Neuronal stem cell (in vitro differentiated cells): ENCODE results near the gene TNIK.
A peak's percentile ranks its signal among the peaks of the same experiment; 100 is the strongest.

Experiments
- DNase-seq: peaks from one replicate; pipeline ENCODE4 v3.0.0-alpha.2; 2013; ENCODE audit warnings: low spot score
- H2AFZ ChIP-seq: one replicate; pipeline ENCODE4 v1.6.1; 2013; ENCODE audit warnings: mild to moderate bottlenecking, low read length, inconsistent platforms
- H2AK5ac ChIP-seq: 2 replicates; pipeline ENCODE4 v1.6.1; 2013; ENCODE audit warnings: low read depth, mild to moderate bottlenecking, inconsistent platforms, low read length, moderate library complexity, mixed read lengths
- H2BK120ac ChIP-seq: 2 replicates; pipeline ENCODE4 v1.6.1; 2013; ENCODE audit warnings: low read depth, mild to moderate bottlenecking, inconsistent platforms, low read length, moderate library complexity, mixed read lengths
- H2BK12ac ChIP-seq: one replicate; pipeline ENCODE4 v1.6.1; 2013; ENCODE audit warnings: low read length, inconsistent platforms
- H2BK15ac ChIP-seq: 2 replicates; pipeline ENCODE4 v1.6.1; 2013; ENCODE audit warnings: mild to moderate bottlenecking, low read length, inconsistent platforms, mixed read lengths
- H2BK5ac ChIP-seq: one replicate; pipeline ENCODE4 v1.6.1; 2013; ENCODE audit warnings: inconsistent platforms, mild to moderate bottlenecking, low read length, moderate library complexity
- H3K14ac ChIP-seq: one replicate; pipeline ENCODE4 v1.6.1; 2013; ENCODE audit warnings: low read length, inconsistent platforms
- H3K18ac ChIP-seq: 2 replicates; pipeline ENCODE4 v1.6.1; 2013; ENCODE audit warnings: low read length, inconsistent platforms
- H3K23ac ChIP-seq: 2 replicates; pipeline ENCODE4 v1.6.1; 2013; ENCODE audit warnings: low read depth, mild to moderate bottlenecking, mixed read lengths, low read length, inconsistent platforms; ENCODE audit not compliant: poor library complexity
- H3K27ac ChIP-seq: replicated peaks from 3 replicates; pipeline ENCODE4 v1.5.1; 2013; ENCODE audit warnings: low read length, inconsistent platforms
- H3K27me3 ChIP-seq, 3 experiments: 2 replicates each; pipeline ENCODE4 v1.6.1; 2013; ENCODE audit warnings: low read length in 3 of 3, mild to moderate bottlenecking in 2 of 3, inconsistent platforms in 1 of 3, low read depth in 1 of 3, mixed read lengths in 1 of 3, moderate library complexity in 1 of 3; ENCODE audit not compliant: control insufficient read depth in 3 of 3, insufficient read depth in 3 of 3
- H3K36me3 ChIP-seq, 2 donors: replicated peaks in 1 of 2; 2 replicates each; pipeline ENCODE4 v1.6.1; 2013; ENCODE audit warnings: low read length in 2 of 2; ENCODE audit not compliant: control insufficient read depth in 2 of 2, insufficient read depth in 2 of 2
- H3K4ac ChIP-seq: 2 replicates; pipeline ENCODE4 v1.6.1; 2013; ENCODE audit warnings: inconsistent platforms, mild to moderate bottlenecking, low read length, moderate library complexity
- H3K4me1 ChIP-seq, 2 donors: 1 replicate in 1 of 2; 2 replicates in 1 of 2; pipeline ENCODE4 v1.6.1; 2013; ENCODE audit warnings: low read length in 2 of 2, low read depth in 1 of 2; ENCODE audit not compliant: control insufficient read depth in 2 of 2, insufficient read depth in 1 of 2
- H3K4me2 ChIP-seq: one replicate; pipeline ENCODE4 v1.6.1; 2013; ENCODE audit warnings: mild to moderate bottlenecking, low read length, inconsistent platforms; ENCODE audit not compliant: insufficient read depth, poor library complexity, severe bottlenecking
- H3K4me3 ChIP-seq, 2 donors: 2 replicates each; pipeline ENCODE4 v1.5.1; 2013; ENCODE audit warnings: low read length in 2 of 2, mild to moderate bottlenecking in 2 of 2, inconsistent platforms in 1 of 2, moderate library complexity in 1 of 2
- H3K79me1 ChIP-seq: one replicate; pipeline ENCODE4 v1.6.1; 2013; ENCODE audit warnings: low read depth, mild to moderate bottlenecking, inconsistent platforms, low read length, moderate library complexity
- H3K9ac ChIP-seq: one replicate; pipeline ENCODE4 v1.6.1; 2013; ENCODE audit warnings: mild to moderate bottlenecking, low read depth, low read length, inconsistent platforms; ENCODE audit not compliant: poor library complexity
- H3K9me3 ChIP-seq, 2 donors: replicated peaks in 1 of 2; 2 replicates each; pipeline versions ENCODE3 to v1.6.1; 2013; ENCODE audit warnings: low read length in 2 of 2, mild to moderate bottlenecking in 2 of 2, inconsistent platforms in 1 of 2, low read depth in 1 of 2, mixed read lengths in 1 of 2, moderate library complexity in 1 of 2; ENCODE audit not compliant: control insufficient read depth in 2 of 2, insufficient read depth in 1 of 2
- H4K8ac ChIP-seq: one replicate; pipeline ENCODE4 v1.6.1; 2013; ENCODE audit warnings: low read depth, mild to moderate bottlenecking, inconsistent platforms, low read length, moderate library complexity
- H4K91ac ChIP-seq: one replicate; pipeline ENCODE4 v1.6.1; 2013; ENCODE audit warnings: low read length, low read depth, mild to moderate bottlenecking, inconsistent platforms; ENCODE audit not compliant: poor library complexity
- WGBS, 2 donors: extraction: QIAGEN DNeasy Blood & Tissue Kit; methylation state at CpG; one replicate each; pipeline ENCODE4 v1.1.7; 2013; ENCODE audit warnings: missing lambda C conversion rate in 2 of 2, mixed read lengths in 1 of 2; ENCODE audit not compliant: insufficient read length in 2 of 2, insufficient replicate concordance in 1 of 2; ENCODE audit errors: extremely low coverage in 2 of 2; 5-methylcytosine and 5-hydroxymethylcytosine counted together

The TNIK gene

DNA sequence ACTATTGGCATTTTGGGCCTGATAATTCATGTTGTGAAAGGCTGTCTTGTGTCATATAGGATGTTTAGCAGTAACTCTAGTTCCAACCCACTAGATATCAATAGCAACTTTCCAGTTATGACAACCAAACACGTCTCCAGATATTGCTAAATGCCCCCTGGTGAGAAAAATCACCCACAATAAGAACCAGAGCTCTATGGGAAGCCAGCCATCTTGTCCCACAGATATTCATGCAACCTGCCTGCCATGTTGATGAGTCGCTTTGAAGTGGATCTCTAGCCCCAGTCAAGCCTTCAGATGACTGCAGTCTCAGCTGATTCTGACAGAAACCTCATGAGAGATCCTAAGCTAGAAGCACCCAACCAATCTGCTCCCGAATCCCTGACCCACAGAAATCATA lies 5.6 kb upstream of the TNIK start:
- Histone ChIP-seq H2AFZ (no peak overlapping the region), H2AK5ac (no peak overlapping the region), H3K27me3 (peaks cover 0 to 12% (median 0%) of the 10 kb centered on the region in 3 experiments), H3K79me1 (no peaks in the 10 kb centered on the region), H3K4me3 (no peak overlapping the region), H2BK15ac (no peak overlapping the region), H3K4ac (no peak overlapping the region), H4K8ac (no peak overlapping the region), H2BK12ac (no peak overlapping the region), H3K36me3 (no peaks in the 10 kb centered on the region), H3K27ac (no peak overlapping the region), H3K18ac (no peak overlapping the region), H3K9me3 (peaks cover 0 to 9% of the 10 kb centered on the region in 2 donors), H3K14ac (no peak overlapping the region), H2BK120ac (no peak overlapping the region), H3K23ac (no peak overlapping the region), H3K4me1 (peaks cover 0 to 8% of the 10 kb centered on the region in 2 donors), H2BK5ac (no peak overlapping the region), H3K4me2 (no peak overlapping the region), H4K91ac (no peak overlapping the region), H3K9ac (no peak overlapping the region)
- no peak for DNase-seq
- WGBS, 2 donors: no CpG with 5 or more reads among the region's 3 CpGs

DNA sequence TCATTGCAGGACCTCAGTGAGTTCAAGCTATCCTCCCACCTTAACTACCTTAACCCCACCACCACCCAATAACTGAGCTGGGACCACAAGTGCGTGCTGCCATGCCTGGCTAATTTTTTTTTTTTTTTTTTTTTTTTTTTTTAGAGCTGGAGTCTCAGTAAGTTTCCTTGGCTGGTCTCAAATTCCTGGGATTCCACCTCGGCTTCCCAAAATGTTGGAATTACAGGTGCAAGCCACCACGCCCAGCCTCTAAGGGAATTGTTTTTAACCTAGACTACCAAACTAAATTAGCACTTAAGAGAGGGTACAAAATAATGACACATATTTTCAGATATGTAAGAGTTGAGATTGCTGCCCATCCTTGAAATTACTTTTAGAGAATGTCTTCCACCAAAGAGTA lies 4.3 kb upstream of the TNIK start:
- Histone ChIP-seq H2BK120ac (no peak overlapping the region), H3K79me1 (no peaks in the 10 kb centered on the region)

DNA sequence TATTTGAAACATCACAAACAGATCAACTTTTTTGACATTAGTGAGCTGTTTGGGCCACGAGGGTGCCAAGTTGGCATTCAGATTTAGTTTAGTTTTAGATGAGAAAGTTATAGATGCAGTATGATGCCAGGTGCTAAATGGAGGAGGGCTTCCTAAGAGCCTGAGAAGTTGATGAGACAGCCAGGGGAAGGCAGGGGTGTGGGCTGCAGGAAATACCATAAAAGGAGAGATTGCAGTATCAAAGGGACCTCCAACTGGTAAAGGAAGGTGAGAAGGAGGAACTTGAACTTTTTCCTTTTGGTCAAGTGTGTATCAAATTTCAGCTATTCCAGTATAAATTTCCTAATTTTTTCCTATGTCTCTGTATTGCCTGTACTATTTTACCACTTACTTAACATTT lies 2.0 kb upstream of the TNIK start:
- H2BK15ac ChIP-seq: no peak overlapping the region
- no peak overlapping the region for H2BK12ac ChIP-seq
- no peak overlapping the region for H4K8ac ChIP-seq
- H3K9ac ChIP-seq: no peak overlapping the region
- H3K36me3 ChIP-seq: no peaks in the 10 kb centered on the region
- peak overlapping the region in 1 of 2 donors; percentile 82 for H3K4me3 ChIP-seq
- WGBS, 2 donors: no CpG with 5 or more reads among the region's 1 CpG
- no peak overlapping the region for H3K18ac ChIP-seq
- no peak overlapping the region for H3K14ac ChIP-seq
- H2BK5ac ChIP-seq: no peak overlapping the region
- no peak overlapping the region for H3K23ac ChIP-seq
- no peak overlapping the region for H2AK5ac ChIP-seq
- no peak overlapping the region for H2BK120ac ChIP-seq
- H3K27ac ChIP-seq: no peak overlapping the region
- H2AFZ ChIP-seq: no peak overlapping the region
- peaks cover 6 to 11% of the 10 kb centered on the region in 2 donors for H3K4me1 ChIP-seq
- no peak overlapping the region for H3K4me2 ChIP-seq
- peaks cover 0 to 32% (median 0%) of the 10 kb centered on the region in 3 experiments for H3K27me3 ChIP-seq
- no peak overlapping the region for H4K91ac ChIP-seq
- H3K4ac ChIP-seq: no peak overlapping the region
- no peak for DNase-seq
- peaks cover 0 to 9% of the 10 kb centered on the region in 2 donors for H3K9me3 ChIP-seq
- H3K79me1 ChIP-seq: no peaks in the 10 kb centered on the region

More for the DNA sequence above, 4.3 kb upstream of the TNIK start:
- H3K18ac ChIP-seq: no peak overlapping the region
- no peak overlapping the region for H3K14ac ChIP-seq
- no peak overlapping the region for H2BK12ac ChIP-seq
- no peak overlapping the region for H2BK5ac ChIP-seq
- no peak overlapping the region for H3K9ac ChIP-seq
- no CpG with 5 or more reads among the region's 3 CpGs for WGBS, 2 donors
- no peak overlapping the region for H3K4me2 ChIP-seq
- H4K91ac ChIP-seq: no peak overlapping the region
- H3K9me3 ChIP-seq: peaks cover 0 to 9% of the 10 kb centered on the region in 2 donors
- H3K4ac ChIP-seq: no peak overlapping the region
- H2BK15ac ChIP-seq: no peak overlapping the region
- peaks cover 0 to 16% (median 0%) of the 10 kb centered on the region in 3 experiments for H3K27me3 ChIP-seq
- no peak overlapping the region for H3K27ac ChIP-seq
- H2AFZ ChIP-seq: no peak overlapping the region
- DNase-seq: no peak
- no peak overlapping the region for H2AK5ac ChIP-seq
- H4K8ac ChIP-seq: no peak overlapping the region
- H3K36me3 ChIP-seq: no peaks in the 10 kb centered on the region
- H3K23ac ChIP-seq: no peak overlapping the region
- H3K4me3 ChIP-seq: no peak overlapping the region
- H3K4me1 ChIP-seq: peaks cover 0 to 8% of the 10 kb centered on the region in 2 donors

DNA sequence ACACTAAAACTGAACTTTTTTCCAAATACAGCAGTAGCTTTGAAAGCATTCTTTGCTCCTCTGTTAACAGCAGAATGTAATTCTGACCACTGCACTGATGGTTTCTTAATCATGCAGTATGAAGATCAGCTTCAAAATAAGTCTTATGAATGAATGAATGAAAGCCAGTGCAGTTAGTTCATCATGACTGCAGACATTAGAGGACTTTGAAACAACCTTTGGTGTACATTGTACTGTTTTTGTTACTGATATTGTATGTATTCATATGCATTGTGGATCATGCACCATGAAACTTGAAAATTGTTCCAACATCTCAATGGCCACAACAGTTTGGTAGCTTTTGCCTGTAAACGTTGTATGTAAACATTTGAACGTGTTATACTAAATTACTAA lies 1.3 kb upstream of the TNIK start:
- Histone ChIP-seq H2BK15ac (no peak overlapping the region), H4K8ac (no peak overlapping the region), H3K23ac (no peak overlapping the region), H2BK120ac (no peak overlapping the region), H2AK5ac (no peak overlapping the region), H4K91ac (no peak overlapping the region), H3K14ac (no peak overlapping the region), H3K4me3 (peak overlapping the region in 1 of 2 donors; percentile 82), H3K4ac (no peak overlapping the region), H3K9ac (no peak overlapping the region), H2BK12ac (no peak overlapping the region), H3K18ac (no peak overlapping the region), H3K27ac (no peak overlapping the region), H3K4me2 (peak overlapping the region; percentile 90), H2AFZ (peak overlapping the region; percentile 93), H3K27me3 (peaks cover 0 to 32% (median 0%) of the 10 kb centered on the region in 3 experiments), H3K4me1 (peaks cover 6 to 13% of the 10 kb centered on the region in 2 donors), H3K9me3 (peaks cover 0 to 9% of the 10 kb centered on the region in 2 donors), H2BK5ac (no peak overlapping the region), H3K36me3 (no peaks in the 10 kb centered on the region), H3K79me1 (no peaks in the 10 kb centered on the region)
- WGBS, 2 donors: no CpG with 5 or more reads among the region's 2 CpGs
- no peak for DNase-seq
